GM18520 (cell line): ENCODE measurements around the gene KPNB1.

ENCODE experiments used
- ATAC-seq: cut with Tn5 transposase; IDR thresholded peaks from one replicate; pipeline ENCODE4 v1.9.1; 2021; ENCODE audit not compliant: unreplicated experiment

KPNB1 gene

DNA sequence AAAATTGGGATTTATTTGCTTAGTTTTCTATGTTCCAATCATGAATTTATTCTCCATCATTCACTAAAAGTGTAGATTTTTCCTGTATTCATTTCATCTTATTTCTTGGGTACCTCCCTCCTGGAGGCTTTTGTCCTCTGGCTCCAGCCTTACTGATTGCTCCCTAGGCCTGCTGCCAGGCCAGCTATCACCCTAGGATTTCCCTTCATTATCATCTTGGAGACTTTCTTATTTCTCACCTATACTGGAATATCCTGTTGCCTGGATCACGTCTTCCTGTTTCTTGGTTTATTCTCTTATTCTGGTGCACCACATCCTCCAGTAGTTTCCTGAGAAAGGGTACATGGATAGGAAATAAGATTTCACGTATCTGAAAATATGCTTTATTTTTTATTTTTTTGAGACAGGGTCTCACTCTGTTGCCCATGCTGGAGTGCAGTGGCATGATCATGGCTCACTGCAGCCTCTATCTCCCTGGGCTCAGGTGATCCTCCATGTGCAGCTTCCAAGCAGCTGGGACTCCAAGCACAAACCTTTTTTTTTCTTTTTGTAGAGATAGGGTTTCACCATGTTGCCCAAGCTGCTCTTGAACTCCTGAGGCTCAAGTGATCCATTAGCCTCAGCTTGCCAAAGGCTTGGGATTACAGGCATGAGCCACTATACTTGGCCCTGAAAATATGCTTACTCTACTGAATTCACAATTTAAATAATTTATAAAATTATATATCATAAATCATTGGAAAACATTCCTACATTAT lies 13.3 kb upstream of the KPNB1 start:
- no peak for ATAC-seq

DNA sequence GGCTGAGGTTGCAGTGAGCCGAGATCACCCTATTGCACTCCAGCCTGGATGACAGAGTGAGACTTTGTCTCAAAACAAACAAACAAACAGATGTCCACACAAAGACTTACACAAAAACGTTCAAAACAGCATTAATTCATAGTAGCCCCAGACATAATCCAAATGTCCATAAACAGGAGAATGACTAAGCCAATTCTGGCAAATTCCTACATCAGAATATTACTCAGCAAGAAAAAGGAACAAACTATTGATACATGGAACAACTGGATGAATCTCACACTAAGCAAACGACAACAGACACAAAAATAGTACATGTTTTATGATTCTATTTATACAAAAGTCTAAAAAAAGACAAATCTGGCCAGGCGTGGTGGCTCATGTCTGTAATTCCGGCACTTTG lies 10.8 kb upstream of the KPNB1 start:
- no peak for ATAC-seq

DNA sequence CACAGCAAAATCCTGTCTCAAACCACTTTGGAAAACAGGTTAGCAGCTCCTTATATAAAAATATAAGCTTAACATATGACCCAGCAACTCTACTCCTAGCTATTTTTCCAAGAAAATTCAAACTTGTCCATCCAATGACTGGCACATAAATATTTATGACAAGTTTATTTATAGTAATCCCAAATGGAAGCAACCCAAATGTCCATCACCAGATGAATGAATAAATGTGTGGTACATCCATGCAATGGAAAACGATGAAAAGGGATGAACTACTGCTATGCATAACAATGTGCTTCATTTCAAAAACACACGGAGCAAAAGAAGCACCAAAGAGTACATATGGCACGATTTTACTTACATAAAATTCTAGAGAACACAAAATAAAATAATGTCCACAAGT lies 9.6 kb upstream of the KPNB1 start:
- ATAC-seq = no peak

DNA sequence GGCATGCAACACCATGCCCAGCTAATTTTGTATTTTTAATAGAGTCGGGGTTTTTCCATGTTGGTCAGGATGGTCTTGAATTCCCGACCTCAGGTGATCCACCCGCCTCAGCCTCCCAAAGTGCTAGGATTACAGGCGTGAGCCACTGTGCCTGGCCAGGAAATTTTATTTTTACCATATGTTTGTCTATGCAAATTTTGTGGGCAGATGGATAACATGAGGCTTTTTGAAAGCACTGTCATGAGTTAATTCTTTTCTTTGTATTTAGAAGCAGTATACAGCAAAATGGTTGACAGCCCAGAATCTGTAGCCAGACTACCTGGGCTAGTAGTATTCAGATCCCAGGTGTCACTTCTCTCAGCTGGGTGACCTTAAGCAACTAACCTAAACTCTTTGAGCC lies 8.5 kb upstream of the KPNB1 start:
- ATAC-seq = no peak

DNA sequence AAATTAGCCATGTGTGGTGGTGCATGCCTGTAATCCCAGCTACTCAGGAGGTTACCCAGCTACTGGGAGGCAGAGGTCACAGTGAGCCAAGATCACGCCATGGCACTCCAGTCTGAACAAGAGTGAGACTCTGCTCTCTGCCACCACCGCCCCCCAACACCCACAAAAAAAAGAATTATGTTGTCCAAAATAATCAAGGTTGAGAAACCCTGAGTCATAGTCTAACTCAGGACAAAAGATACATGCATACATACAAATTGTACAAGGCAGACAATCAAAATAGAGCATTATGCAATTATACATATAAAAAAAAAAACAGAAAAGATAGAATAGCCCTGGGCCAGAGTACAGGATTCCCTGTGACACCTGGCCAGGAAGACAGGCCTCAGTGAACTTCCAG lies 6.6 kb upstream of the KPNB1 start:
- ATAC-seq = no peak

DNA sequence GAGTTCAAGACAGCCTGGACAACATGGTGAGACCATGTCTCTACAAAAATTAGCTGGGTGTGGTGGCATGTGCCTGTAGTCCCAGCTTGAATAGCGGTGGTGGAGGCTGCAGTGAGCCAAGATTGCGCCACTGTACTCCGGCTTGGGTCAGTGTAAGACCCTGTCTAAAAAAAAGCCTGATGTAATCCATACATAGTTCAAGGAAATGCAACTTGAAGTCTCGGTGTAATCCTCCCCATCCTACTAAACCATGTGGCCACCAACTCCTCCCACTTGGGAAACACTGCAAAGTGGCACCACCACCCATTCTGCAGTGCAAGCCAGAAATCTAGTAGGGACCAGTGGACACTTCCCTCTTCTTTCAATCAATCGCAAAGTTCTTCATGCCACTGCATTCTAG lies 5.4 kb upstream of the KPNB1 start:
- no peak for ATAC-seq

DNA sequence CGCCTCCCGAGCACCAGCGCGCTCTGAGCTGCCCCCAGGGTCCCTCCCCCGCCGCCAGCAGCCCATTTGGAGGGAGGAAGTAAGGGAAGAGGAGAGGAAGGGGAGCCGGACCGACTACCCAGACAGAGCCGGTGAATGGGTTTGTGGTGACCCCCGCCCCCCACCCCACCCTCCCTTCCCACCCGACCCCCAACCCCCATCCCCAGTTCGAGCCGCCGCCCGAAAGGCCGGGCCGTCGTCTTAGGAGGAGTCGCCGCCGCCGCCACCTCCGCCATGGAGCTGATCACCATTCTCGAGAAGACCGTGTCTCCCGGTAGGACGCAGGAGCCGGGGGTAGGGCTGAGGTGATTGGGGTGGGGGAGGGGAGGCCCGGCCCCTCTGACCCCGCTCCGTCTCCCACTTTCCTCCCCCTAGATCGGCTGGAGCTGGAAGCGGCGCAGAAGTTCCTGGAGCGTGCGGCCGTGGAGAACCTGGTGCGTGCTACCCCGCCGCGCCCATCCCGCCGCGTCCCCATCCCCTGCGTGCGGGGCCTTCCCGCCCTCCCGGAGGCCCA lies 329 bp downstream of the KPNB1 start:
- ATAC-seq = no peak

DNA sequence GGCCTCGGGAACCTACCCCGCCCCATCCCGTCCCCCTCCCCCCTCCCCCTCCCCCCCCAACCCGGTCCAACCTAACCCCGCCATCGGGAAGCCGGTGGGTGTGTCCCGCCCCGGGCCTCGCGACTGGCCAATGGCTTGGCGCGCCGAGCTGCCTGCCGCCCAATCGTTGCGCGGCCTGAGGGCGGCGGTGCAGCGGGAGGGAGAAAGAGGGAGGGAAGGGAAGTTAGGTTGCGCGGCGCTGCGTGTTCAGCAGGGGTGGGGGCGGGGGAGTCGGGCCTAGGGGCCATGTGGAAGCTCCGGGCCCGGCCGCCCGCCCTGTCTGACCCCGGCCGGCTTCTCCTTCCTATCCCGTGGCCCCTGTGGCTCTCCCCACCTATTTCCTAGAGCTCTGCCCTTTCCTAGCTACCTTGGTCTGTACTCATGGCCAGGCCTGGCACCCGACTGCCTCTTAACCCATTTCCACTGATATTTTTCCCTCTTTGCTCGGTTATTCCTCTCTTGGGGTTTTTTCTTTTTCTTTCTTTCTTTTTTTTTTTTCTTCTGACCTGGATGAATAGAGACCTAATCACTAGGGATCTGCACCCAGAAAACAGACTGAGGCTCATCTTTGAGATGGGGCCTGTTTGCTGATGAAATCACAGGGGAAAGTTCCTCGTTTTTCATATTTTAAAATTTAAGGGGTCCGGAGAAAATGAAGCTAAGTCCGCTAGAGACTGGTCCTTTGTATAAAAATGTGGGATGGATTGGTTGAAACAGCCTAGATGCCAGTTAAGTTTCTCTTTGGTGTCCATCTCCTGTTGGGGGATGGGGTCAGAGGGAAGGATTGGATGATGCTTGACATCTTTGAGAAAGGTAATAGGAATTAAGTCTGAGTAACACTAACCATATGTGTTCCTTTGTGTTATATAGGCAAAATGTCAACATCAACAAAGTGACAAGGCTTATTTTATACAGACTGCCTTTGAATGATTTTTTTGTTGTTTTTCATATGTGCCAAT lies 1.1 kb downstream of the KPNB1 start:
- peak; percentile 45 for ATAC-seq

DNA sequence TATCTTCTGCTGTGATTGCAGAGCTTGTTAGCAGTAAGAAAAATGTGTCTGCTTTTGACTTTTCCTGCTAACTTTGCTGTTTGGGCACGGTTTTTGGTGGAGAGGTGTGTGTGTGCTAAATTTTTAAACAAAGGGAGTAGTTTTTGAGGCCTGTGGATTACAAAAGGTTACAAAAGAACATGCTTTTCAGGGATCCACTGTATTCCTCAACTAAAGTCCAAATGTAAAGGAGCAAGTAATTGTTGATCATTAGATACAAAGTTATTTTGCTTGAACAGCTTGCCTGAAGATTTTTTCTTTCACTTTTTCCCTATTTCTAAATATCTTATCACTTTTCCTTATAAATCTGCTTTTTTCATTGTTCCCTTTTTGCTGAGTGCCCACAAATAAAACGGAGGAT lies 2.0 kb downstream of the KPNB1 start:
- ATAC-seq = no peak

DNA sequence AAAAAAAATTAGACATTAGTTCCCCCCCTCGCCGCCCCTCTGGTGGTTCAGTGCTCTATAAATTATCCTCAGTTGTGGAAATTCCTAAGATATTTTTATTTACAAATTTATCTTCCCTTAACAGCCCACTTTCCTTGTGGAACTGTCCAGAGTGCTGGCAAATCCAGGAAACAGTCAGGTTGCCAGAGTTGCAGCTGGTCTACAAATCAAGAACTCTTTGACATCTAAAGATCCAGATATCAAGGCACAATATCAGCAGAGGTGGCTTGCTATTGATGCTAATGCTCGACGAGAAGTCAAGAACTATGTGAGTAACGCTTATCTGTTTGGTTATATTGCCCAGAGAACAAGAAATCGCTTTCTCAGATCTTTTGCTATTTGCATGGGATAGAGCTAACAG lies 2.9 kb downstream of the KPNB1 start:
- no peak for ATAC-seq

DNA sequence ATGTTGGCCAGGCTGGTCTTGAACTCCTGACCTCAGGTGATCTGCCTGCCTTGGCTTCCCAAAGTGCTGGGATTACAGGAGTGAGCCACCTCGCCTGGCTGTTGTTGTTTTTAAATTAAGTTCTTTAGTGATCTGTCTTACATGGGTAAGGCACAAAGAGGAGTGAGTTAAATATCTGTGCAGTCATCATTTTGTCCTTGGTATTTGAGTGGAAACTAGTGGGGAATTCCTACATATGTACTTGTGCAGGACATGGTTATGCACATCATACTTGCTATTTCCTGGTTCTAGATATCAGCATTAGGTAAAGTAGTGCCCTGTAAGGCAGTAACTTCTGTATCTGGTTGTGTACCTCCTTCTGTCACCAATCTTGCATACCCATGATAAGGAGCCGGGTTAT lies 3.7 kb downstream of the KPNB1 start:
- ATAC-seq = no peak

DNA sequence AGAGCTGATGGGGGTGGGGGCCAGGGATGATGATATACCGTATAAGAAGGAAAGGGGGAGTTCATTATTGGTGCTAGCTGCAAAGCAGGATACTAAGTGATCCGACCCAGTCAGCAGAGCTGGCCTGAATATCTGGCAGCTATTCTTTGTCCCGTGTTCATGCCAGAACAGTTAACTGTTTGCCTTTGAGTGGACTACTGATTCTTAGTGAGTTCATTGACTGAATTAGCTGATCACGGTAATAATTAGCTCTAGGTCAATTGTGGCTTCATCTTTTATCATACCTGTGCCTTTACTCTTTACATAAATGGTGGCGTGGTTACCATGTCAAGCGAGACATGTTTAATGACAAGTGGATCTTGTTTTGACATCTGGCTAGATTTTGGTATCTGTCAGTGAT lies 5.3 kb downstream of the KPNB1 start:
- no peak for ATAC-seq

DNA sequence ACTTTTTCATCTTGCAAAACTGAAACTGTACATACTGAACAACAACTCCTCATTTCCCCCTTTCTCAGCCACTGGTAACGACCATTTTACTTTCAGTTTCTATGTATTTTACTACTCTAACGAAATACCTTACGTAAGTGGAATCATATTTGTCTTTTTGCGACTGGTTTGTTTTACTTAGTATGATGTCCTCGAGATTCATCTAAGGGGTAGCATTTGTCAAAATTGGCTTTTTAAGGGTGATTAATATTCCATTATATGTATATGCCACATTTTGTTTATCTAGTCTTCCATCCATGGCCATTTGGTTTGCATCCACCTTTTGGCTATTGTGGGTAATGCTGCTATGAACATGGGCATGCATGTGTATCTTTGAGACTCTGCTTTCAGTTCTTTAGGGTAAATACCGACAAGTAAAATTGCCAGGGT lies 10.4 kb downstream of the KPNB1 start:
- peak; percentile 48 for ATAC-seq

DNA sequence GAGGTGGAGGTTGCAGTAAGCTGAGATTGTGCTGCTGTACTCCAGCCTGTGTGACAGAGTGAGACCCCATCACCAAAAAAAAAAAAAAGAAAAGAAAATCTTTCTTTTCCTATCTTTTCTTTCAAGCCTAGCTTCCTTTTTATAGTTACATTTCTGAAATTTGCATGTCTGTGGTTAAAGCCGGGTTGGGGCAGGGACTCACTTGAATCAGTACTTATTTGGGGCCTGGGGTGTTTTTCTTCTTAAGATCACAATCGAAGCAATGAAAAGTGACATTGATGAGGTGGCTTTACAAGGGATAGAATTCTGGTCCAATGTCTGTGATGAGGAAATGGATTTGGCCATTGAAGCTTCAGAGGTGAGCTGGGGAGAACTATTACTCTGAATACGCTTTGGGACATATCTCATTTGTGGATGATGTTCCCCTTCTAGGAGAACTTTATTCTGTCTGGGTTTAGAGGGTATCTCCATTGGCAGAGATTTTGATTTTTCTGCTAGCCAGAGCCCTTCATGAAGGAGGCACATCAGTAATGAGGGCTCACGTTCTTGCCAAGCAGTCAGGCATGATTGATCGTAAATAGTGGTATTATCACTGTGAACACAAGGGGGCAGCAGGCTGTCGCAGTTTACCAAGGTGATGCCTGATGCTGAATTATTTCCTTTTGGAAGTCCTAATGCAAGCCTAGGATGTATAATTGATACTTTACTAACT lies 14.3 kb downstream of the KPNB1 start:
- ATAC-seq = no peak

DNA sequence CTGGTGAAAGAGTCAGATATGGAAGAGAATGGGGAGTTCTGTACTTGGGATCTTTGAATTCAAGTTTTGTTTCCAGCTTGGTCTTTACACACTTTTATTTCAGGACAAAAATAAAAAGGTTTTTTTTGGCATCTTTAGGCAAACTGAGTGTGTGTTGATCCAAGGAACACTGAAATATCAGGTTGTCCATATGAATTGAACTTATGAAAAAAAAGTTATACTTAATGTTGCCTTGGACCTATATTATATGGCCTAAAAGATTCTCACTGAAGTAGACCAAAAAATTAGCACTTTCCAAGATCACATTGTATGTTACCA lies 14.9 kb downstream of the KPNB1 start:
- no peak for ATAC-seq

DNA sequence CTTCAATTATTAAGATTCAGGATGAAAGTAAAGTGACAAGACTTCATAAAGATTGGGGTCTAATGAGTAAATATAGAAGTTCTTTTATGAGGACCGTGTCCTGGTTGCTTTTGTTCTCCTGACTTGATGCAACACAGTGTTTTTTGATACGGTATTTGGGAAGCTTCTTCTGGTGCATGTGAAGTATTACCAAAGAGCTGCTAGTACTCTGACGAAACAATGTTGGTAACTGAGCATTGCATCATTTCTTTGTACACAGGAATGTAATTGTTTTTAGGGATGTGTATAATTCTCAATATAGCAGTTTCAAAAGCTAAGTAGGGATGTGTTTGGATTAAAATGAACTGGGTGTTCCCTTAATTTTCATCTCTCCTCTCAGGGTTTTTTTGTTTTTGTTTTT lies 15.9 kb downstream of the KPNB1 start:
- no peak for ATAC-seq

DNA sequence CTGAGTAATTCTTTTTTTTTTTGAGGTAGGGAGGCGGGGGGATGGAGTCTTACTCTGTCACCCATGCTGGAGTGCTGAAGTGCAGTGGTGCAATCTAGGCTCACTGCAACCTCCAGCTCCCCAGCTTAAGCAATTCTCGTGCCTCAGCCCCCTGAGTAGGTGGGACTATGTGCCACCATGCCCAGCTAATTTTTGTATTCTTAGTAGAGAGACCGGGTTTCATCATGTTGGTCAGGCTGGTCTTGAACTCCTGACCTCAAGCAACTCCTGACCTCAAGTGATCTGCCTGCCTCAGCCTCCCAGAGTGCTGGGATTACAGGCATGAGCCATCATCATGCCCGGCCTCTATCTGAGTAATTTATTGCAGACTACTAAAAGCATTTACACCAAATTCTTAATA lies 19.4 kb downstream of the KPNB1 start:
- no peak for ATAC-seq

DNA sequence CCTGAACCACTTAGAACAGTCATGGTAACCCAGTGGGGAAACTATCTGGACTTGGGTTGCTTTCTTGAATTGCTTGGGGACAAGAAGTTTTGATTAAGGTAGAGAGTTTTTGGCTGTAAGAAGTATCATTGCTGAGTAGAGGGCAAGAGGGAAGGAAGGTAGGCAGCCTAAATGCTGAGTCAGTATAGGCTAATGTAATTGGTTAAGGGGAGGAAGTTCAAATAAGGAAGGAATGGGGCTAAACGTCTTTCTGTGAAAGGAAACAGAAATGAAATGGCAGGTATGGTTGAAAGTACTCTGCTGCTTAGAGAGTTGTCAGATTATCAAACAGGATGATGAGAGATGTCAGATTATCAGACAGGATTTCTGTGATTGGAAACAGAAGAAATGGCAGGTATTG lies 20.3 kb downstream of the KPNB1 start:
- ATAC-seq = no peak

DNA sequence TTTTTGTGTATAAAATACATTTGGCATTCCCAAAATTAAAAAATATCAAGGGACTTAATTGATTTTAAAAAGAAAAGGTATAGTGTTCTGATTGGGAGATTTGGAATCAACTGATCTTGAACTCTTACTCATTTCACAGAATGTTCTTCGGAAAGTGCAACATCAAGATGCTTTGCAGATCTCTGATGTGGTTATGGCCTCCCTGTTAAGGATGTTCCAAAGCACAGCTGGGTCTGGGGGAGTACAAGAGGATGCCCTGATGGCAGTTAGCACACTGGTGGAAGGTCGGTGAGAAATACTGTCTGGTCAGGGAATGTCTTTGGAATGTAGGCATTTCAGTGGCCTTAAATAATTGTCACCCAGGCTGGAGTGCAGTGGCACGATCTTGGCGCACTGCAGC lies 24.8 kb downstream of the KPNB1 start:
- ATAC-seq = no peak

DNA sequence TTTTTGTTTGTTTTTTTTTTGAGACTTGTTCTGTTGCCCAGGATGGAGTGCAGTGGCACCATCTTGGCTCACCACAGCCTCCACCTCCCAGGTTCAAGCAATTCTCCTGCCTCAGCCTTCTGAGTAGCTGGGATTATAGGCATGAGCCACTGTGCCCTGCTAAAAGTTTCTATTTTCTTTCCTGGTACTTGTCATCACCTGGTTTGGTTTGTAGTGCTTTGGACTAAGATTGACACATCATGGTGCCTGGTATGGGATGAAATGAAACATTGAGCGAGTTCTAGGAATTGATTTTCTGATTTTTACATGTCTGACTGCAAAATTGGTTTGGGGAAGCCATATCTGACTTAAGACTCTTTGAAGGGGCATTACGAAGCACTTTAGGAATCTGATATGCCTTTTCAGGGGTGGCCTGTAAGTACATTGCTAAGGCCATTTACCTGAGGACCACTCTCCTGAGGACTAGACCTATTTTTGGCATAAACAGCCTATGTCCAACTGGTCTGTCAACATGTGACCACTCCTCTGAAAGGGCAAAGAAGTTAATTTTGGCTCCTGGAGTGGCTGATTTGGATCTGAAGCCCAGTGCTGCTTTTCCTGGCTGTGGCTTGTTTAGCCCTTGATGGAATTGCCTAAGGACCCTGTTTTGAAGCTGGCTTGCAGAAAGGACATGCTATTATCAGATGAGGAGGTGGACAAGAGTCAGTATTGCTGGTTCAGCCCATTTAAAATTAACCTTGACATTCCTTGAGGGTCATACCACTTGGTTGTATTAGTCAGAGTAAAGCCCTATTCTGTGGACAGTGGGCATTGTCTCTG lies 25.9 kb downstream of the KPNB1 start:
- no peak for ATAC-seq

DNA sequence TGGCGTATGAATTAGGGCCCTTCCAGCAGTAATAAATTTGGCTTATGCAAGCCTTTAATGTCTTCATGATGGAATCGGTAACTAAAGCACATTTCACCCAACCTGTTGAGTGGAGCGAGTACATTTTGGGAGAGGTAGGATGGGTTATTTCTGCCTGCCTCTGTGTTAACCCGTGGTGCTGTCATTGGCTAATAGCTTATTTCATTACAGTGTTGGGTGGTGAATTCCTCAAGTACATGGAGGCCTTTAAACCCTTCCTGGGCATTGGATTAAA lies 26.4 kb downstream of the KPNB1 start:
- ATAC-seq = no peak
